Astrocyte of the spinal cord (primary cell): ENCODE data around the gene CCDC92.

Source experiments
- DNase-seq: peaks from one replicate; pipeline ENCODE4 v3.0.0; 2011; ENCODE audit warnings: low read depth, low spot score
- H3K4me3 ChIP-seq: 2 replicates; pipeline ENCODE4 v1.5.1; 2011; ENCODE audit warnings: low read depth, mild to moderate bottlenecking, low read length, moderate library complexity
- in situ Hi-C: cut with HindIII; loops from 2 replicates; pipeline ENCODE4 v1.10.0; 2017; ENCODE audit warnings: low sequenced_read_pairs
- TF ChIP-seq, protein P1 (sequence below): IDR thresholded peaks from 2 replicates; pipeline ENCODE4 v1.5.1; 2012; ENCODE audit warnings: low read depth, mild to moderate bottlenecking, low read length, inconsistent platforms

Gene CCDC92

DNA sequence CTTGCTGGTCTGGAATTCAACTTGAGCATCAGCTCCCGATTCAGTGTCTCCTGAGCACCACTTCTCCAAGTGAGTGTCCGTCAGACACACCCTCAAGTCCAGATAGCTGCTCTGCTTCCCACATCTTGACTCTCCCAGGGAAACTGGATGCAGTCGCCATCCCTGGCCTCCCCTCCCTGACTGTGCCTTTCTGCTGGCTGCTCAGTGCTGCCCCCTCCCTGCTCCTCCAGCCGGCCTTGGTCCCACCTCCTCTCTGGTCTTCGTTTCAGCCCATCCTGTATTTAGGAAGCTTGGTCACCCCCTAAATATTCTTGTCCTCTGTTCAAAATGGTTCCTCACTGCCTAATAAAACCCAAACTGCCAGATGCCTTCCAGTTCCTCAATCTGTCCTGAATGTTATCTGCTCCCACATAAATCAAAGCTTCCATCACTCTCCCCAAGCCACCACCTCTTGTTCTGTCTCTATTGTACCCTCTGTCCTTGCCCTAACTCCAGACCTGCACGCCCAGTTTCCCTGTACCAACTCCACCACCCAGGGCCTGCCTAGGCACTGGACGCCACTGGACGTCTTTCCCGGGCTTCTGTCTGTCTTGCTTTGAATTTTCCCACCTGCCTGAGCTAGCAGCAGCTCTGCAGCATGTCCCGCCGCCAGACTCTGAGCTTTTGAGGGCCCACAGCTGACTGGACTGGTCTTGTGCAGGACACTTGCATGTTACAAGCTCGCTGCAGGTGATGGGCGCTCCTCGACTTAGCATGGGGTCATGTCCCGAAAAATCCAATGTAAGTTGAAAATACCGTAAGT lies 33.8 kb downstream of the CCDC92 start:
- no peak for DNase-seq
- TF ChIP-seq, protein P1, sequence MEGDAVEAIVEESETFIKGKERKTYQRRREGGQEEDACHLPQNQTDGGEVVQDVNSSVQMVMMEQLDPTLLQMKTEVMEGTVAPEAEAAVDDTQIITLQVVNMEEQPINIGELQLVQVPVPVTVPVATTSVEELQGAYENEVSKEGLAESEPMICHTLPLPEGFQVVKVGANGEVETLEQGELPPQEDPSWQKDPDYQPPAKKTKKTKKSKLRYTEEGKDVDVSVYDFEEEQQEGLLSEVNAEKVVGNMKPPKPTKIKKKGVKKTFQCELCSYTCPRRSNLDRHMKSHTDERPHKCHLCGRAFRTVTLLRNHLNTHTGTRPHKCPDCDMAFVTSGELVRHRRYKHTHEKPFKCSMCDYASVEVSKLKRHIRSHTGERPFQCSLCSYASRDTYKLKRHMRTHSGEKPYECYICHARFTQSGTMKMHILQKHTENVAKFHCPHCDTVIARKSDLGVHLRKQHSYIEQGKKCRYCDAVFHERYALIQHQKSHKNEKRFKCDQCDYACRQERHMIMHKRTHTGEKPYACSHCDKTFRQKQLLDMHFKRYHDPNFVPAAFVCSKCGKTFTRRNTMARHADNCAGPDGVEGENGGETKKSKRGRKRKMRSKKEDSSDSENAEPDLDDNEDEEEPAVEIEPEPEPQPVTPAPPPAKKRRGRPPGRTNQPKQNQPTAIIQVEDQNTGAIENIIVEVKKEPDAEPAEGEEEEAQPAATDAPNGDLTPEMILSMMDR: peak; percentile 48
- H3K4me3 ChIP-seq: no peak overlapping the region
- in situ Hi-C loops: no loop called here

DNA sequence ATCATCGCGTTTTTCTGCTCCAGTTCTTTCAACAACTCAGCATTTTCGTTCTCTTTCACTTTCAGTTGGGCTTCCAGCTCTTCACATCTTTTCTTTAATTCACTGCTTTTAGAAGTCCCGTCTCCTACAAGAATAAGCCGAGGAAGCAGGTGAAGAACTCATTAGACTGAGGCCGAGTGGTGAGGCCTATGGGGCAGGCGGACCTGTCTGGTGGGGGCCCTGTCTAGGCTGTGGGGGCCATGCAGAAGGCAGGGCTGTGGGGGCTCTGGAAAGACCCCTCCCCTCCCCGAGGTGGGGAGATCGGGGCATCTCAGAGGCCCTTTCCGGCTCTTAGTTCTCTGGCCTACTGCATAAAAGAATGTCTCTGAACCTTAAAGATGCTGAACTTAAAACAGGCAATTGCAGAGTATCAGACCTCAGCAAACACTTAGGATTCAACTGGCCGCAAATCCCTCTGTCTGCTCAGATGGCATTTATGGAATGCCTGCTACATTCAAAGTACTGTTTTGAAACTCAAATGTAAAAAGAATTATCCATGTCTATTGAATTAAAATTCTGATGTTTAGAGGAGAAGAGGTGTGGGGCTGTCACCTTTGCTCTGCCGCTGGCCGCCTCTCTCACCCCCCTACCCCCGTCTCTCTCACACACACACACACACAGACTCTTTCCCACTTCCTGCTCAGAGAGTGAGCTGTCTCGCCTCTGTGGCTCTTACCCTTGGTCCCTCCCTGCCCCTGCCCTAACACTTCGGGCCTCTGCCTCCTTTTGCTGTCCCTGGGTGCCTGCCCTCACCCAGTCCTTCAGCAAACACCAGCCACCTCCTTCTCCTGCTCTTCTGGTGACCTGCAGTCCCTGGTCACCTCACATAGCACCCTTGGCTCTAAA lies 34.7 kb downstream of the CCDC92 start:
- in situ Hi-C loops: no loop called here
- TF ChIP-seq, protein P1: no peak
- no peak for DNase-seq
- H3K4me3 ChIP-seq: no peak overlapping the region

DNA sequence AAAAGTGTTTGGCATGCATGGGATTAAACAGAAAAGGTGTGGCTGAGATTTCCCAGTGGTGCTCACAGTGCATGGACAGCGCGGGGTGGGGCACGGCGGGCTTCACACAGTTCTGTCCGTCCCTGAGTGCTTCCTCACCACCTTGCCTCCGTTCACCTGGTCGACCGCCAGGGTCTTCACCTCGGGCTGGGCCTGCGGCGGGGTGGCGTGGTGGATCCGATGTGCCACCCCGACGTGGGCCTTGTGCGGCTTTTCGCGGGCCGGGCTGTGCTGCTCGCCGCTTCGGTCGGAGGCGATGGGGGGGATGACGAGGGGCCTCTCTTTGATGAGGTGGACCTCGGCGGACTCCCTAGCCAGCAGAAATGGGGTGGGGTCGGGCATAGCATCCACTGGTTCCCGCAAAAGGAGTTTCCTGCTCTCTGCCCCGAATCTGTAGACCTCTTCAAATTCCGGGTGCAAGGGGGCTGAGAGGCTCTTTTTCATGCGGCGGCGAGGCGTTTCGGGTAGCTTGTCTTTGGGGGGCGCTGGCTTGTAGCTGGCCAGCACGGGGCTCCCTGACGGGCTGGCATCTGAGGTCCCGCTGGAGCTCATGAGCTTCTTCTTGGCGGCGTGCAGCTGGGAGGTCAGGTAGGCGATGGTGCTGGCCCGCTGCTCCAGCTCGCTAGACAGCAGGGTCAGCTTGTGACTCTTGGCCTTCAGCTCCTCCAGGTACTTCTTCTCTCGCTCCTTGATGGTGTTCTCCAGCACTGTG lies 35.5 kb downstream of the CCDC92 start:
- no peak overlapping the region for H3K4me3 ChIP-seq
- in situ Hi-C loops: no loop called here
- DNase-seq: no peak
- TF ChIP-seq, protein P1: no peak

DNA sequence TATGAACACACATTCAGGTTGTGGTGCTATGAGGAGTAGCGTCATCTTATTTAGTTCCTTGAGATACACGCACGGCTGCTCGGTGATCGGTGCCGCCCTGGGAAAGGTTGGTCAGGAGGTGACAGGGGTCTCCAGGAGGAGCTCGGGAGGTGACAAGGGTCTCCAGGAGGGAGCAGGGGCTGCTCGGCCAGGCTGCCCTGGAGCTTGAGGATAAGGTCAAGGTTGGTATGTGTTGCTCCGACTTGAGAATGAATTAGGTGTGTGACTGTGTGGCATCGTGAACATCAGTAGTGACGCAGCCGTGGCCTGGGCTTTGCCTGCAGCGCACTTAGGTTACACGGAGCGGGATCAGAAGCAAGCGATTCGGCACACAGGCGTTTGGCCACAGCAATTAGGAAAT lies 36.2 kb downstream of the CCDC92 start:
- no peak overlapping the region for H3K4me3 ChIP-seq
- no peak for DNase-seq
- TF ChIP-seq, protein P1: no peak
- in situ Hi-C loops: no loop called here

DNA sequence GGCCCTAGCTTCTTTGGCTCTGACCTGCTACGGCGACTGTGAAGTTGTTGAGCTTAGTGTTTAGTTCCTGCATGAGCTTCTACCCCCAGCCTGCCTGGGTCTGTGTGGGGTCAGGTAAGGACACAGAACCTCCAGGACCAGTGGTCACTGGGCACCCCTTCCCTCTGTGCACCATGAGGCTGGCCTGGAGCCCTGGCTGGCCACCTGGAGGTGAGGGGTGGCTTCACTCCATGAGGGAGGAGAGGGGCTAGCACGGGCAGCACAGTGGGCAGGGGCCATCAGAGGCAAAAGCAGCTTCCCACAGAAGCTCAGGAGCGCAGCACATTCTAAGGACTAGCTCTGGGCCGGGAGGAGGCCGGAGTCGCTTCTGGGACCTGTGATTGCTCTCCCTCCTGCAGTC lies 36.7 kb downstream of the CCDC92 start:
- no peak for DNase-seq
- H3K4me3 ChIP-seq: no peak overlapping the region
- TF ChIP-seq, protein P1: no peak
- in situ Hi-C loops: no loop called here

DNA sequence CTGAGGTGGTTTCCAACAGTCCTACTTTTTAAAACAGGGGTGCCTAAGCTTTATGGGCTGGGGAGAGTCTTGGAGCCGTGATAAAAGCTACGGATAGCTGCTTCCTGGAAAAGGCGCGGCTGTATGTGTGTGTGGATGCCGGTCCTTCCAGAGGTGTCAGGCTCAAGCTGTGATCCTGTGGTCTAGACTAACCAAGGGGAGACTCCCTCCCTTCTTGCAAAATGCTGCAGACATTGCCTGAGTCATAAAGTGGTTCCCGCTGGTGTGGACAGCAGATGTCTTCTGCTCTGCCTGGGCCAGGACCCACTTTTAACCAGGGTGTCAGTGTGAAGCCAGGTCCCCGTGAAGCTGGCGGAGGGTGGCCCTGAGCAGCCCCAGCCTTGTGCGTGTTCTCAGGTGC lies 37.8 kb downstream of the CCDC92 start:
- in situ Hi-C loops: no loop called here
- TF ChIP-seq, protein P1: no peak
- H3K4me3 ChIP-seq: no peak overlapping the region
- peak; percentile 35 for DNase-seq
